Heart left ventricle (tissue), 13 donors: ENCODE measurements around the gene EVX2.

Source experiments
- POLR2A ChIP-seq, 2 donors: fragments of 450-650 bp; IDR thresholded peaks; one replicate each; pipeline ENCODE4 v1.6.1; 2017; ENCODE audit warnings: antibody characterized with exemption in 2 of 2, mild to moderate bottlenecking in 2 of 2, moderate library complexity in 2 of 2
- TF ChIP-seq, protein P1 (sequence below), 12 donors: fragments of 200-600 bp; sonication (generic) in 4 of 12; IDR thresholded peaks; one replicate each; pipeline versions ENCODE4 v1.5.0 to v1.8.0; 2018 to 2022; ENCODE audit warnings: antibody characterized with exemption in 12 of 12, mild to moderate bottlenecking in 5 of 12
- donor health status: ischemic (EF 13 %, LVEDD 7.1; RV severe dilation, severe dysfunction).
- donor health status: DM: no; HTN: yes; CAD: no.
- donor health status: DM: no; HTN: no; CAD: no.
- donor health status: ischemic (EF 25% LVEDD 6.9; RV normal size, moderate dysfunction).
- donor health status: ischemic (EF 25% LVEDD 5.7; RV mildly dilated, moderate dysfunction).
- donor health status: ischemic (EF 35%, LVEDD 5.7; RV mildly dilated, moderate dysfunction).
- donor health status: nonischemic (EF 11% LVEDD 7.7; RV severe dilation, severe dysfunction).
- donor health status: DM: yes; HTN: yes; CAD: no.
- donor health status: PGD.
- donor health status: ischemic (EF 29% LVEDD 5.4; RV normal size, mild dysfunction).
- donor health status: nonischemic (EF 23%, LVEDD 6.1; RV moderate dilation, normal function).

GRCh38 chr2:176089843-176090395 lies 6.2 kb upstream of the EVX2 start:
- TF ChIP-seq, protein P1, sequence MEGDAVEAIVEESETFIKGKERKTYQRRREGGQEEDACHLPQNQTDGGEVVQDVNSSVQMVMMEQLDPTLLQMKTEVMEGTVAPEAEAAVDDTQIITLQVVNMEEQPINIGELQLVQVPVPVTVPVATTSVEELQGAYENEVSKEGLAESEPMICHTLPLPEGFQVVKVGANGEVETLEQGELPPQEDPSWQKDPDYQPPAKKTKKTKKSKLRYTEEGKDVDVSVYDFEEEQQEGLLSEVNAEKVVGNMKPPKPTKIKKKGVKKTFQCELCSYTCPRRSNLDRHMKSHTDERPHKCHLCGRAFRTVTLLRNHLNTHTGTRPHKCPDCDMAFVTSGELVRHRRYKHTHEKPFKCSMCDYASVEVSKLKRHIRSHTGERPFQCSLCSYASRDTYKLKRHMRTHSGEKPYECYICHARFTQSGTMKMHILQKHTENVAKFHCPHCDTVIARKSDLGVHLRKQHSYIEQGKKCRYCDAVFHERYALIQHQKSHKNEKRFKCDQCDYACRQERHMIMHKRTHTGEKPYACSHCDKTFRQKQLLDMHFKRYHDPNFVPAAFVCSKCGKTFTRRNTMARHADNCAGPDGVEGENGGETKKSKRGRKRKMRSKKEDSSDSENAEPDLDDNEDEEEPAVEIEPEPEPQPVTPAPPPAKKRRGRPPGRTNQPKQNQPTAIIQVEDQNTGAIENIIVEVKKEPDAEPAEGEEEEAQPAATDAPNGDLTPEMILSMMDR (IDR thresholded peaks at IDR 0.05), result no peak
- no peak for TF ChIP-seq POLR2A (IDR thresholded peaks at IDR 0.05)
